Neural cell (in vitro differentiated cells): Measurements from ENCODE around the gene COLEC12. TPM values are rescaled to one million over a fixed set of nuclear protein-coding genes. Genes with fewer than 3 reads are reported as not detected.

ENCODE experiments used
- H2AFZ ChIP-seq: fragments of 200-600, 300-800 bp; sonication (generic), shearing (Covaris generic); 2 replicates; pipeline ENCODE4 v1.6.0; 2014; ENCODE audit warnings: low read depth, mild to moderate bottlenecking, antibody characterized with exemption, low read length, moderate library complexity
- H3F3A ChIP-seq: fragments of 200-600 bp; shearing (Covaris generic); 2 replicates; pipeline ENCODE4 v1.6.1; 2016; ENCODE audit warnings: mild to moderate bottlenecking, moderate library complexity, mixed read lengths, antibody characterized with exemption, low read length; ENCODE audit not compliant: insufficient read depth, poor library complexity, severe bottlenecking
- H3K27ac ChIP-seq: fragments of 200-600, 300-800 bp; sonication (generic), shearing (Covaris generic); 2 replicates; pipeline ENCODE4 v1.5.1; 2014; ENCODE audit warnings: mild to moderate bottlenecking, low read length, moderate library complexity
- H3K27me3 ChIP-seq: fragments of 300-800, 200-600 bp; sonication (generic), shearing (Covaris generic); 2 replicates; pipeline ENCODE4 v1.6.0; 2014; ENCODE audit warnings: mild to moderate bottlenecking, low read depth, low read length, moderate library complexity; ENCODE audit not compliant: insufficient read depth
- H3K36me3 ChIP-seq: fragments of 300-800, 200-600 bp; sonication (generic), shearing (Covaris generic); 2 replicates; pipeline ENCODE4 v1.5.1; 2014; ENCODE audit warnings: mild to moderate bottlenecking, antibody characterized with exemption, low read length, moderate library complexity; ENCODE audit not compliant: insufficient read depth
- H3K4me2 ChIP-seq: fragments of 300-800, 200-600 bp; sonication (generic), shearing (Covaris generic); 2 replicates; pipeline ENCODE4 v1.6.0; 2014; ENCODE audit warnings: mild to moderate bottlenecking, low read length
- H3K4me3 ChIP-seq: fragments of 300-800, 200-600 bp; sonication (generic), shearing (Covaris generic); 2 replicates; pipeline ENCODE4 v1.5.1; 2014; ENCODE audit warnings: mild to moderate bottlenecking, low read length, moderate library complexity
- H3K79me2 ChIP-seq: fragments of 200-600 bp; shearing (Covaris generic); replicated peaks from 2 replicates; pipeline ENCODE4 v1.6.0; 2014; ENCODE audit warnings: mild to moderate bottlenecking, low read length, moderate library complexity; ENCODE audit not compliant: insufficient read depth
- H3K9ac ChIP-seq: fragments of 300-800, 200-600 bp; sonication (generic), shearing (Covaris generic); 2 replicates; pipeline ENCODE4 v1.6.1; 2016; ENCODE audit warnings: mild to moderate bottlenecking, low read length, mixed read lengths
- H3K9me2 ChIP-seq: fragments of 200-600 bp; shearing (Covaris generic); 2 replicates; pipeline ENCODE4 v1.6.1; 2016; ENCODE audit warnings: mild to moderate bottlenecking, low read length, mixed read lengths; ENCODE audit not compliant: insufficient read depth
- H3K9me3 ChIP-seq: fragments of 200-600, 300-800 bp; sonication (generic), shearing (Covaris generic); 2 replicates; pipeline ENCODE4 v1.6.1; 2016; ENCODE audit warnings: mild to moderate bottlenecking, mixed run types, low read length, moderate library complexity, mixed read lengths
- H4K20me1 ChIP-seq: fragments of 200-600 bp; shearing (Covaris generic); 2 replicates; pipeline ENCODE4 v1.6.1; 2016; ENCODE audit warnings: mild to moderate bottlenecking, mixed run types; ENCODE audit not compliant: insufficient read depth
- CTCF ChIP-seq: fragments of 450-650 bp; IDR thresholded peaks from 2 replicates; pipeline ENCODE4 v1.5.1; 2014; ENCODE audit warnings: antibody characterized with exemption, mild to moderate bottlenecking, moderate library complexity; ENCODE audit not compliant: poor library complexity, severe bottlenecking
- EP300 ChIP-seq: fragments of 450-650 bp; conservative IDR thresholded peaks from 2 replicates; pipeline ENCODE4 v1.6.1; 2014; ENCODE audit warnings: antibody characterized with exemption, mild to moderate bottlenecking, moderate library complexity; ENCODE audit not compliant: poor library complexity, severe bottlenecking
- EZH2 ChIP-seq: fragments of 200-600, 300-800 bp; shearing (Covaris generic), sonication (generic); IDR thresholded peaks from 2 replicates; pipeline ENCODE4 v1.6.1; 2014; ENCODE audit warnings: antibody characterized with exemption, low read length, borderline replicate concordance, mild to moderate bottlenecking; ENCODE audit not compliant: insufficient read depth, poor library complexity, severe bottlenecking
- MXI1 ChIP-seq: fragments of 450-650 bp; conservative IDR thresholded peaks from 2 replicates; pipeline ENCODE4 v1.6.1; 2014; ENCODE audit warnings: antibody characterized with exemption, mild to moderate bottlenecking; ENCODE audit not compliant: poor library complexity, severe bottlenecking
- POLR2AphosphoS5 ChIP-seq: IDR thresholded peaks from 2 replicates; pipeline ENCODE4 v1.6.1; 2012
- RAD21 ChIP-seq: fragments of 450-650 bp; conservative IDR thresholded peaks from 2 replicates; pipeline ENCODE4 v1.6.1; 2014; ENCODE audit warnings: antibody characterized with exemption, mild to moderate bottlenecking, moderate library complexity
- SMC3 ChIP-seq: fragments of 450-650 bp; conservative IDR thresholded peaks from 2 replicates; pipeline ENCODE4 v1.6.1; 2014; ENCODE audit warnings: antibody characterized with exemption, mild to moderate bottlenecking, moderate library complexity; ENCODE audit not compliant: poor library complexity
- TAF1 ChIP-seq: IDR thresholded peaks from 2 replicates; pipeline ENCODE4 v1.6.1; 2012; ENCODE audit warnings: low read depth
- polyA plus RNA-seq: library from polyadenylated mRNA; depleted of rRNA; stranded (reverse); fragments of >200 nt; gene quantifications from 2 replicates; pipeline ENCODE4 v1.2.3, GENCODE V29; 2014
- TF ChIP-seq, protein P1 (sequence below): IDR thresholded peaks from 2 replicates; pipeline ENCODE4 v1.6.1; 2012; ENCODE audit warnings: borderline replicate concordance

COLEC12 gene
- polyA plus RNA-seq, 1 donor from 2014 or later = 0.42 TPM

DNA sequence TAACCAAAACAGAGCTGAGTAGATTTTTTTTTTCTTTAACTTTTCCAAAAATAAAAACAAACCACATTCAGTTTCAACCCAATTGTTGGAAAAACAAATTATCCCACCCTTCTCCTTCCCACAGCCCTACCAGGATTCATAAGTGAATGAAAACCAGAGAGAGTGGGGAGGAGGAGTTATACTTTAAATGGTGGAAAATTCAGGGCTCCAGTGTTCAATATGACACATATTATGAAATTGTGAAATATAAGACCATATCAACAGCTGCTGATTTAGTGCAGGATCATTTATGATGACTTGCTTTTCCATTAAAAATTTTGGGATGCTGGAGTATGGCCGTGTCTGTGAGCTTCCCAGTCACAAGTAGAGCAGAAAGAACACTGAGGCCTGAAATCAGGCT is 26.7 kb downstream of the COLEC12 start:
- no peaks in the 10 kb centered on the region for H3K9me2 ChIP-seq
- no peak overlapping the region for H3K9ac ChIP-seq
- H3F3A ChIP-seq = no peaks in the 10 kb centered on the region
- no peaks in the 10 kb centered on the region for H3K36me3 ChIP-seq
- no peaks in the 10 kb centered on the region for H3K79me2 ChIP-seq
- no peaks in the 10 kb centered on the region for H4K20me1 ChIP-seq
- H3K9me3 ChIP-seq = no peaks in the 10 kb centered on the region
- no peak for TF ChIP-seq POLR2AphosphoS5
- no peak for TF ChIP-seq RAD21
- TF ChIP-seq CTCF = no peak
- TF ChIP-seq EP300 = no peak
- no peak for TF ChIP-seq EZH2
- TF ChIP-seq TAF1 = no peak
- TF ChIP-seq MXI1 = no peak
- TF ChIP-seq, protein P1, sequence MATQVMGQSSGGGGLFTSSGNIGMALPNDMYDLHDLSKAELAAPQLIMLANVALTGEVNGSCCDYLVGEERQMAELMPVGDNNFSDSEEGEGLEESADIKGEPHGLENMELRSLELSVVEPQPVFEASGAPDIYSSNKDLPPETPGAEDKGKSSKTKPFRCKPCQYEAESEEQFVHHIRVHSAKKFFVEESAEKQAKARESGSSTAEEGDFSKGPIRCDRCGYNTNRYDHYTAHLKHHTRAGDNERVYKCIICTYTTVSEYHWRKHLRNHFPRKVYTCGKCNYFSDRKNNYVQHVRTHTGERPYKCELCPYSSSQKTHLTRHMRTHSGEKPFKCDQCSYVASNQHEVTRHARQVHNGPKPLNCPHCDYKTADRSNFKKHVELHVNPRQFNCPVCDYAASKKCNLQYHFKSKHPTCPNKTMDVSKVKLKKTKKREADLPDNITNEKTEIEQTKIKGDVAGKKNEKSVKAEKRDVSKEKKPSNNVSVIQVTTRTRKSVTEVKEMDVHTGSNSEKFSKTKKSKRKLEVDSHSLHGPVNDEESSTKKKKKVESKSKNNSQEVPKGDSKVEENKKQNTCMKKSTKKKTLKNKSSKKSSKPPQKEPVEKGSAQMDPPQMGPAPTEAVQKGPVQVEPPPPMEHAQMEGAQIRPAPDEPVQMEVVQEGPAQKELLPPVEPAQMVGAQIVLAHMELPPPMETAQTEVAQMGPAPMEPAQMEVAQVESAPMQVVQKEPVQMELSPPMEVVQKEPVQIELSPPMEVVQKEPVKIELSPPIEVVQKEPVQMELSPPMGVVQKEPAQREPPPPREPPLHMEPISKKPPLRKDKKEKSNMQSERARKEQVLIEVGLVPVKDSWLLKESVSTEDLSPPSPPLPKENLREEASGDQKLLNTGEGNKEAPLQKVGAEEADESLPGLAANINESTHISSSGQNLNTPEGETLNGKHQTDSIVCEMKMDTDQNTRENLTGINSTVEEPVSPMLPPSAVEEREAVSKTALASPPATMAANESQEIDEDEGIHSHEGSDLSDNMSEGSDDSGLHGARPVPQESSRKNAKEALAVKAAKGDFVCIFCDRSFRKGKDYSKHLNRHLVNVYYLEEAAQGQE = no peak
- TF ChIP-seq SMC3 = no peak
- no peak overlapping the region for H3K4me2 ChIP-seq
- H3K4me3 ChIP-seq = no peak overlapping the region
- H3K27ac ChIP-seq = no peak overlapping the region
- H2AFZ ChIP-seq = no peak overlapping the region
- H3K27me3 ChIP-seq = no peaks in the 10 kb centered on the region

GRCh38 chr18:471716-472115 is 28.8 kb downstream of the COLEC12 start:
- TF ChIP-seq RAD21 (no peak), SMC3 (no peak)
- no peaks in the 10 kb centered on the region for H3K79me2 ChIP-seq
- no peak overlapping the region for H3K4me2 ChIP-seq
- H3K4me3 ChIP-seq = no peak overlapping the region
- H3K9me2 ChIP-seq = no peaks in the 10 kb centered on the region
- H3K36me3 ChIP-seq = no peaks in the 10 kb centered on the region
- H3K9me3 ChIP-seq = no peaks in the 10 kb centered on the region
- H3K27ac ChIP-seq = no peak overlapping the region
- H3K27me3 ChIP-seq = no peaks in the 10 kb centered on the region
- H4K20me1 ChIP-seq = no peaks in the 10 kb centered on the region
- H3K9ac ChIP-seq = no peak overlapping the region
- no peaks in the 10 kb centered on the region for H3F3A ChIP-seq
- H2AFZ ChIP-seq = no peak overlapping the region
